GM23338 (cell line): Measurements from ENCODE around the gene REV3L. TPM values are rescaled to one million over a fixed set of nuclear protein-coding genes. Genes with fewer than 3 reads are reported as not detected.

Source experiments
- ATAC-seq: fragments of 200-7000 bp; cut with Tn5 transposase; 3 replicates; pipeline ENCODE4 v1.9.1; 2020
- DNase-seq: peaks from one replicate; pipeline ENCODE4 v3.0.0-alpha.2; 2015; ENCODE audit warnings: low spot score
- H2AFZ ChIP-seq: fragments of 200-600 bp; sonication (generic); 2 replicates; pipeline ENCODE4 v1.8.0; 2016; ENCODE audit warnings: antibody characterized with exemption, mild to moderate bottlenecking, moderate library complexity
- H3F3A ChIP-seq: fragments of 200-600 bp; sonication (generic); replicated peaks from 2 replicates; pipeline ENCODE4 v1.8.0; 2017; ENCODE audit warnings: antibody characterized with exemption, mixed run types, low read depth
- H3K27ac ChIP-seq: fragments of 200-600 bp; sonication (generic); 2 replicates; pipeline ENCODE4 v1.6.1; 2016; ENCODE audit warnings: low read depth
- H3K27me3 ChIP-seq: fragments of 200-600 bp; sonication (generic); 2 replicates; pipeline ENCODE4 v1.8.0; 2016; ENCODE audit warnings: mild to moderate bottlenecking, mixed run types, moderate library complexity; ENCODE audit not compliant: insufficient read depth
- H3K36me3 ChIP-seq: fragments of 200-600 bp; sonication (generic); 2 replicates; pipeline ENCODE4 v1.8.0; 2016; ENCODE audit warnings: mild to moderate bottlenecking; ENCODE audit not compliant: insufficient read depth
- H3K4me1 ChIP-seq: fragments of 200-600 bp; sonication (generic); 2 replicates; pipeline ENCODE4 v1.8.0; 2016; ENCODE audit warnings: mild to moderate bottlenecking, moderate library complexity; ENCODE audit not compliant: insufficient read depth
- H3K4me2 ChIP-seq: fragments of 200-600 bp; sonication (generic); 2 replicates; pipeline ENCODE4 v1.7.1; 2017; ENCODE audit warnings: mixed run types
- H3K4me3 ChIP-seq: fragments of 200-600 bp; sonication (generic); 2 replicates; pipeline ENCODE4 v1.6.1; 2016; ENCODE audit warnings: mixed run types
- H3K79me2 ChIP-seq: fragments of 200-600 bp; sonication (generic); replicated peaks from 2 replicates; pipeline ENCODE4 v1.8.0; 2017; ENCODE audit warnings: mild to moderate bottlenecking; ENCODE audit not compliant: insufficient read depth
- H3K9me2 ChIP-seq: fragments of 200-600 bp; sonication (generic); 2 replicates; pipeline ENCODE4 v1.8.0; 2017; ENCODE audit not compliant: insufficient read depth
- H4K20me1 ChIP-seq: fragments of 200-600 bp; sonication (generic); replicated peaks from 2 replicates; pipeline ENCODE4 v1.8.0; 2017; ENCODE audit warnings: mild to moderate bottlenecking; ENCODE audit not compliant: insufficient read depth
- H3K27ac Mint-ChIP-seq: 2 replicates; pipeline ENCODE4 v1.8.0; 2020; ENCODE audit warnings: inconsistent platforms, mild to moderate bottlenecking, moderate library complexity, mixed read lengths
- H3K27me3 Mint-ChIP-seq: 3 replicates; pipeline ENCODE4 v1.8.0; 2022; ENCODE audit warnings: low read depth, mild to moderate bottlenecking, moderate library complexity, mixed read lengths, inconsistent platforms; ENCODE audit not compliant: insufficient read depth, poor library complexity
- H3K36me3 Mint-ChIP-seq: 3 replicates; pipeline ENCODE4 v1.8.0; 2021; ENCODE audit warnings: low read depth, mild to moderate bottlenecking, inconsistent platforms, moderate library complexity, mixed read lengths
- H3K4me1 Mint-ChIP-seq: 3 replicates; pipeline ENCODE4 v1.8.0; 2020; ENCODE audit warnings: mild to moderate bottlenecking, inconsistent platforms, mixed read lengths
- H3K4me3 Mint-ChIP-seq: 3 replicates; pipeline ENCODE4 v1.8.0; 2021; ENCODE audit warnings: moderate library complexity, mild to moderate bottlenecking, inconsistent platforms, mixed read lengths
- H3K9me3 Mint-ChIP-seq: 3 replicates; pipeline ENCODE4 v1.8.0; 2020; ENCODE audit warnings: moderate library complexity, mild to moderate bottlenecking, inconsistent platforms, mixed read lengths
- CREB1 ChIP-seq: fragments of 250-450 bp; sonication (Bioruptor Pico); IDR thresholded peaks from 2 replicates; pipeline ENCODE4 v1.5.0; 2020; ENCODE audit warnings: low read depth, mild to moderate bottlenecking, moderate library complexity
- ETS1 ChIP-seq: IDR thresholded peaks from 2 replicates; pipeline ENCODE4 v1.6.1; 2016; ENCODE audit warnings: antibody characterized with exemption
- EZH2phosphoT487 ChIP-seq: fragments of 200-600 bp; sonication (generic); IDR thresholded peaks from one replicate; pipeline ENCODE4 v1.8.1; 2018; ENCODE audit warnings: antibody characterized with exemption; ENCODE audit not compliant: unreplicated experiment
- NANOG ChIP-seq: IDR thresholded peaks from 2 replicates; pipeline ENCODE4 v1.6.1; 2016; ENCODE audit warnings: antibody characterized with exemption, borderline replicate concordance
- POLR2AphosphoS5 ChIP-seq: IDR thresholded peaks from 2 replicates; pipeline ENCODE4 v1.6.1; 2016; ENCODE audit warnings: antibody characterized with exemption, low read depth
- STAT1 ChIP-seq: IDR thresholded peaks from one replicate; pipeline ENCODE4 v1.6.1; 2016; ENCODE audit warnings: antibody characterized with exemption; ENCODE audit not compliant: unreplicated experiment
- ZNF114 ChIP-seq: fragments of 250-450 bp; sonication (Bioruptor Pico); IDR thresholded peaks from 2 replicates; pipeline ENCODE4 v1.5.0; 2020; ENCODE audit warnings: mild to moderate bottlenecking, moderate library complexity
- ZNF331 ChIP-seq: fragments of 250-450 bp; sonication (Bioruptor Pico); IDR thresholded peaks from 2 replicates; pipeline ENCODE4 v1.5.0; 2020; ENCODE audit warnings: low read depth, mild to moderate bottlenecking, moderate library complexity
- polyA plus RNA-seq: library from polyadenylated mRNA; unstranded; fragments of >200 nt; fragmentation: Nextera tagmentation; extraction: Ambion mirVana; gene quantifications from 2 replicates; pipeline ENCODE4 v1.2.1, GENCODE V29; 2016
- total RNA-seq: library from RNA; depleted of rRNA; stranded (reverse); fragments of >200 nt; shearing (Covaris generic); gene quantifications from 2 replicates; pipeline ENCODE4 v1.2.3, GENCODE V29; 2014
- TF ChIP-seq, protein P1 (sequence below): fragments of 250-450 bp; sonication (Bioruptor Pico); IDR thresholded peaks from 2 replicates; pipeline ENCODE4 v1.5.0; 2020; ENCODE audit warnings: mild to moderate bottlenecking, moderate library complexity
- TF ChIP-seq, protein P2 (sequence below): IDR thresholded peaks from one replicate; pipeline ENCODE4 v1.6.1; 2018; ENCODE audit warnings: antibody characterized with exemption; ENCODE audit not compliant: unreplicated experiment
- TF ChIP-seq, protein P3 (sequence below), 2 experiments: fragments of 200-600 bp in 1 of 2; sonication (generic) in 1 of 2; conservative IDR thresholded peaks; 2 replicates each; pipeline versions ENCODE4 v1.5.1 to v1.6.1; 2016 to 2017; ENCODE audit warnings: antibody characterized with exemption in 2 of 2, low read depth in 2 of 2, mild to moderate bottlenecking in 2 of 2, moderate library complexity in 1 of 2

The REV3L gene
- total and polyA plus RNA-seq, 2 experiments from 2014 or later: 8.3 to 13.1 TPM

DNA sequence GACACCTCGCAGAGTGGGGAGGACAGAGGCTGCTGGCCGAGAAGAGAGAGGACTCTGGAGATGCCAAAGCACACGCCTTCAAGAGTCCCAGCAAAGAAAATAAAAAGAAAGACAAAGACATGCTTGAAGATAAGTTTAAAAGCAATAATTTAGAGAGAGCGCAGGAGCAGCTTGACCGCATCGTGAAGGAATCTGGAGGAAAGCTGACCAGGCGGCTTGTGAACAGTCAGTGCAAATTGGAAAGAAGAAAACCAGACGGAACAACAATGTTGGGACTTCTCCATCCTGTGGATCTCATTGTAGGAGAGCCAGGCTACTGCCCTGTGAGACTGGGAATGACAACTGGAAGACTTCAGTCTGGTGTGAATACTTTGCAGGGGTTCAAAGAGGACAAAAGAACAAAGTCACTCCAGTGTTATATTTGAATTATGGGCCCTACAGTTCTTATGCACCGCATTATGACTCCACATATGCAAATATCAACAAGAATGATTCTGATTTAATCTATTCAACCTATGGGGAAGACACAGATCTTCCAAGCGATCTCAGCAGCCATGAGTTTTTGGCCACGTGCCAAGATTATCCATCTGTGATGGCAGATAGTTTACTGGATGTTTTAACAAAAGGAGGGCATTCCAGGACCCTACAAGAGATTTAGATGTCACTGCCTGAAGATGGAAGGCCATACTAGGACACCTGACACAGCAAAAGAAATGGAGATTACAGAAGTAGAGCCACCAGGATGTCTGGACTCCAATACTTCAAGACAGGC lies 52.2 kb downstream of the REV3L start (continued):
- no peak for TF ChIP-seq ETS1

DNA sequence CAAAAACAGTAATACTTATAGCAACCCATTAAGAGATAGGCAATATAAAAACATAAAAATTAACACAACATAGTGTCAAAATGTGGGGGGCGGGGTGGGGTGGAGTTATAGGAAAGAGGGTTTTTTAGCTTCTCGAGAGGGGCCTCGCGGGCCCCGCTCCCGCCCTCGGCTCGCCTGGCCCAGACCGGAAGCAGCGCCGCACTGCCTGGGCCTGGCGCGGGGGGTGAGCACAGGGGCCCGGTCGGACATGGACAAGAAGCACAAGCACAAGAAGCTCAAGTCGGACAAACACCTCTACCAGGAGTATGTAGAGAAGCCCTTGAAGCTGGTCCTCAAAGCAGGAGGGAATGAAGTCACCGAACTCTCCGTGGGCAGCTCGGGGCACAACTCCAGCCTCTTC lies 53.4 kb downstream of the REV3L start:
- Histone ChIP-seq H3K27me3 (no peaks in the 10 kb centered on the region), H3K4me1 (no peaks in the 10 kb centered on the region), H4K20me1 (no peaks in the 10 kb centered on the region; the same call in 1 of the 2 replicates), H3K36me3 (no peaks in the 10 kb centered on the region), H3F3A (no peaks in the 10 kb centered on the region), H3K9me2 (no peaks in the 10 kb centered on the region), H3K79me2 (peaks cover 24% of the 10 kb centered on the region), H3K27ac (no peak overlapping the region), H3K4me3 (no peak overlapping the region), H3K4me2 (no peak overlapping the region), H2AFZ (no peak overlapping the region)
- ATAC-seq (no peak), DNase-seq (no peak)
- Mint-ChIP-seq H3K9me3 (peaks cover 3% of the 10 kb centered on the region; the same call in 2 of the 3 replicates), H3K4me3 (no peak overlapping the region), H3K27ac (no peak overlapping the region), H3K4me1 (peaks cover 4% of the 10 kb centered on the region; the same call in 2 of the 3 replicates), H3K36me3 (peaks cover 9% of the 10 kb centered on the region; the same call in 2 of the 3 replicates), H3K27me3 (peaks cover 4% of the 10 kb centered on the region)
- TF ChIP-seq NANOG (no peak), ZNF331 (CRISPR knock-in tag) (no peak), EZH2phosphoT487 (no peak), ZNF114 (CRISPR knock-in tag) (no peak), POLR2AphosphoS5 (no peak), STAT1 (no peak), CREB1 (CRISPR knock-in tag) (no peak)
- TF ChIP-seq, protein P1, sequence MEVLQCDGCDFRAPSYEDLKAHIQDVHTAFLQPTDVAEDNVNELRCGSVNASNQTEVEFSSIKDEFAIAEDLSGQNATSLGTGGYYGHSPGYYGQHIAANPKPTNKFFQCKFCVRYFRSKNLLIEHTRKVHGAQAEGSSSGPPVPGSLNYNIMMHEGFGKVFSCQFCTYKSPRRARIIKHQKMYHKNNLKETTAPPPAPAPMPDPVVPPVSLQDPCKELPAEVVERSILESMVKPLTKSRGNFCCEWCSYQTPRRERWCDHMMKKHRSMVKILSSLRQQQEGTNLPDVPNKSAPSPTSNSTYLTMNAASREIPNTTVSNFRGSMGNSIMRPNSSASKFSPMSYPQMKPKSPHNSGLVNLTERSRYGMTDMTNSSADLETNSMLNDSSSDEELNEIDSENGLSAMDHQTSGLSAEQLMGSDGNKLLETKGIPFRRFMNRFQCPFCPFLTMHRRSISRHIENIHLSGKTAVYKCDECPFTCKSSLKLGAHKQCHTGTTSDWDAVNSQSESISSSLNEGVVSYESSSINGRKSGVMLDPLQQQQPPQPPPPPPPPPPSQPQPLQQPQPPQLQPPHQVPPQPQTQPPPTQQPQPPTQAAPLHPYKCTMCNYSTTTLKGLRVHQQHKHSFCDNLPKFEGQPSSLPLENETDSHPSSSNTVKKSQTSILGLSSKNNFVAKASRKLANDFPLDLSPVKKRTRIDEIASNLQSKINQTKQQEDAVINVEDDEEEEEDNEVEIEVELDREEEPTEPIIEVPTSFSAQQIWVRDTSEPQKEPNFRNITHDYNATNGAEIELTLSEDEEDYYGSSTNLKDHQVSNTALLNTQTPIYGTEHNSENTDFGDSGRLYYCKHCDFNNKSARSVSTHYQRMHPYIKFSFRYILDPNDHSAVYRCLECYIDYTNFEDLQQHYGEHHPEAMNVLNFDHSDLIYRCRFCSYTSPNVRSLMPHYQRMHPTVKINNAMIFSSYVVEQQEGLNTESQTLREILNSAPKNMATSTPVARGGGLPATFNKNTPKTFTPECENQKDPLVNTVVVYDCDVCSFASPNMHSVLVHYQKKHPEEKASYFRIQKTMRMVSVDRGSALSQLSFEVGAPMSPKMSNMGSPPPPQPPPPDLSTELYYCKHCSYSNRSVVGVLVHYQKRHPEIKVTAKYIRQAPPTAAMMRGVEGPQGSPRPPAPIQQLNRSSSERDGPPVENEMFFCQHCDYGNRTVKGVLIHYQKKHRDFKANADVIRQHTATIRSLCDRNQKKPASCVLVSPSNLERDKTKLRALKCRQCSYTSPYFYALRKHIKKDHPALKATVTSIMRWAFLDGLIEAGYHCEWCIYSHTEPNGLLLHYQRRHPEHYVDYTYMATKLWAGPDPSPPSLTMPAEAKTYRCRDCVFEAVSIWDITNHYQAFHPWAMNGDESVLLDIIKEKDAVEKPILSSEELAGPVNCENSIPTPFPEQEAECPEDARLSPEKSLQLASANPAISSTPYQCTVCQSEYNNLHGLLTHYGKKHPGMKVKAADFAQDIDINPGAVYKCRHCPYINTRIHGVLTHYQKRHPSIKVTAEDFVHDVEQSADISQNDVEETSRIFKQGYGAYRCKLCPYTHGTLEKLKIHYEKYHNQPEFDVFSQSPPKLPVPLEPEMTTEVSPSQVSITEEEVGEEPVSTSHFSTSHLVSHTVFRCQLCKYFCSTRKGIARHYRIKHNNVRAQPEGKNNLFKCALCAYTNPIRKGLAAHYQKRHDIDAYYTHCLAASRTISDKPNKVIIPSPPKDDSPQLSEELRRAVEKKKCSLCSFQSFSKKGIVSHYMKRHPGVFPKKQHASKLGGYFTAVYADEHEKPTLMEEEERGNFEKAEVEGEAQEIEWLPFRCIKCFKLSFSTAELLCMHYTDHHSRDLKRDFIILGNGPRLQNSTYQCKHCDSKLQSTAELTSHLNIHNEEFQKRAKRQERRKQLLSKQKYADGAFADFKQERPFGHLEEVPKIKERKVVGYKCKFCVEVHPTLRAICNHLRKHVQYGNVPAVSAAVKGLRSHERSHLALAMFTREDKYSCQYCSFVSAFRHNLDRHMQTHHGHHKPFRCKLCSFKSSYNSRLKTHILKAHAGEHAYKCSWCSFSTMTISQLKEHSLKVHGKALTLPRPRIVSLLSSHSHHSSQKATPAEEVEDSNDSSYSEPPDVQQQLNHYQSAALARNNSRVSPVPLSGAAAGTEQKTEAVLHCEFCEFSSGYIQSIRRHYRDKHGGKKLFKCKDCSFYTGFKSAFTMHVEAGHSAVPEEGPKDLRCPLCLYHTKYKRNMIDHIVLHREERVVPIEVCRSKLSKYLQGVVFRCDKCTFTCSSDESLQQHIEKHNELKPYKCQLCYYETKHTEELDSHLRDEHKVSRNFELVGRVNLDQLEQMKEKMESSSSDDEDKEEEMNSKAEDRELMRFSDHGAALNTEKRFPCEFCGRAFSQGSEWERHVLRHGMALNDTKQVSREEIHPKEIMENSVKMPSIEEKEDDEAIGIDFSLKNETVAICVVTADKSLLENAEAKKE (CRISPR knock-in tag): no peak
- TF ChIP-seq, protein P2, sequence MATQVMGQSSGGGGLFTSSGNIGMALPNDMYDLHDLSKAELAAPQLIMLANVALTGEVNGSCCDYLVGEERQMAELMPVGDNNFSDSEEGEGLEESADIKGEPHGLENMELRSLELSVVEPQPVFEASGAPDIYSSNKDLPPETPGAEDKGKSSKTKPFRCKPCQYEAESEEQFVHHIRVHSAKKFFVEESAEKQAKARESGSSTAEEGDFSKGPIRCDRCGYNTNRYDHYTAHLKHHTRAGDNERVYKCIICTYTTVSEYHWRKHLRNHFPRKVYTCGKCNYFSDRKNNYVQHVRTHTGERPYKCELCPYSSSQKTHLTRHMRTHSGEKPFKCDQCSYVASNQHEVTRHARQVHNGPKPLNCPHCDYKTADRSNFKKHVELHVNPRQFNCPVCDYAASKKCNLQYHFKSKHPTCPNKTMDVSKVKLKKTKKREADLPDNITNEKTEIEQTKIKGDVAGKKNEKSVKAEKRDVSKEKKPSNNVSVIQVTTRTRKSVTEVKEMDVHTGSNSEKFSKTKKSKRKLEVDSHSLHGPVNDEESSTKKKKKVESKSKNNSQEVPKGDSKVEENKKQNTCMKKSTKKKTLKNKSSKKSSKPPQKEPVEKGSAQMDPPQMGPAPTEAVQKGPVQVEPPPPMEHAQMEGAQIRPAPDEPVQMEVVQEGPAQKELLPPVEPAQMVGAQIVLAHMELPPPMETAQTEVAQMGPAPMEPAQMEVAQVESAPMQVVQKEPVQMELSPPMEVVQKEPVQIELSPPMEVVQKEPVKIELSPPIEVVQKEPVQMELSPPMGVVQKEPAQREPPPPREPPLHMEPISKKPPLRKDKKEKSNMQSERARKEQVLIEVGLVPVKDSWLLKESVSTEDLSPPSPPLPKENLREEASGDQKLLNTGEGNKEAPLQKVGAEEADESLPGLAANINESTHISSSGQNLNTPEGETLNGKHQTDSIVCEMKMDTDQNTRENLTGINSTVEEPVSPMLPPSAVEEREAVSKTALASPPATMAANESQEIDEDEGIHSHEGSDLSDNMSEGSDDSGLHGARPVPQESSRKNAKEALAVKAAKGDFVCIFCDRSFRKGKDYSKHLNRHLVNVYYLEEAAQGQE: no peak
- TF ChIP-seq, protein P3, sequence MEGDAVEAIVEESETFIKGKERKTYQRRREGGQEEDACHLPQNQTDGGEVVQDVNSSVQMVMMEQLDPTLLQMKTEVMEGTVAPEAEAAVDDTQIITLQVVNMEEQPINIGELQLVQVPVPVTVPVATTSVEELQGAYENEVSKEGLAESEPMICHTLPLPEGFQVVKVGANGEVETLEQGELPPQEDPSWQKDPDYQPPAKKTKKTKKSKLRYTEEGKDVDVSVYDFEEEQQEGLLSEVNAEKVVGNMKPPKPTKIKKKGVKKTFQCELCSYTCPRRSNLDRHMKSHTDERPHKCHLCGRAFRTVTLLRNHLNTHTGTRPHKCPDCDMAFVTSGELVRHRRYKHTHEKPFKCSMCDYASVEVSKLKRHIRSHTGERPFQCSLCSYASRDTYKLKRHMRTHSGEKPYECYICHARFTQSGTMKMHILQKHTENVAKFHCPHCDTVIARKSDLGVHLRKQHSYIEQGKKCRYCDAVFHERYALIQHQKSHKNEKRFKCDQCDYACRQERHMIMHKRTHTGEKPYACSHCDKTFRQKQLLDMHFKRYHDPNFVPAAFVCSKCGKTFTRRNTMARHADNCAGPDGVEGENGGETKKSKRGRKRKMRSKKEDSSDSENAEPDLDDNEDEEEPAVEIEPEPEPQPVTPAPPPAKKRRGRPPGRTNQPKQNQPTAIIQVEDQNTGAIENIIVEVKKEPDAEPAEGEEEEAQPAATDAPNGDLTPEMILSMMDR (conservative IDR thresholded peaks at IDR 0.05; ENCODE audit: low read depth in 2 of 2): no peak
